HL-60 (cell line): ENCODE data around the gene JRKL.

Experiments used
- DNase-seq, 2 experiments: peaks; one replicate each; pipeline ENCODE4 v3.0.0-alpha.2; 2010 to 2020; ENCODE audit warnings: low read depth in 1 of 2, low spot score in 1 of 2
- H3K27ac ChIP-seq: fragments of 250-450 bp; sonication (Bioruptor Pico); replicated peaks from 2 replicates; pipeline ENCODE4 v1.5.1; 2020; ENCODE audit warnings: mild to moderate bottlenecking, moderate library complexity
- H3K27me3 ChIP-seq: fragments of 250-450 bp; sonication (Bioruptor Pico); 2 replicates; pipeline ENCODE4 v1.5.1; 2021; ENCODE audit warnings: mild to moderate bottlenecking, moderate library complexity; ENCODE audit not compliant: insufficient read depth, poor library complexity, severe bottlenecking
- H3K4me3 ChIP-seq: replicated peaks from 2 replicates; pipeline ENCODE4 v1.5.1; 2011; ENCODE audit warnings: mild to moderate bottlenecking, control low read depth, low read length; ENCODE audit not compliant: insufficient read depth
- CTCF ChIP-seq: IDR thresholded peaks from one replicate; pipeline ENCODE4 v1.5.1; 2011; ENCODE audit warnings: low read length, control low read depth, inconsistent platforms; ENCODE audit not compliant: insufficient read depth
- GABPA ChIP-seq: IDR thresholded peaks from 2 replicates; pipeline ENCODE4 v1.6.1; 2012; ENCODE audit warnings: low read depth
- POLR2AphosphoS5 ChIP-seq: IDR thresholded peaks from 2 replicates; pipeline ENCODE4 v1.6.1; 2012; ENCODE audit warnings: low read depth
- REST ChIP-seq: IDR thresholded peaks from 2 replicates; pipeline ENCODE4 v1.6.1; 2012; ENCODE audit warnings: low read depth; ENCODE audit not compliant: insufficient replicate concordance
- SPI1 ChIP-seq: IDR thresholded peaks from 2 replicates; pipeline ENCODE4 v1.6.1; 2012; ENCODE audit warnings: low read depth, mild to moderate bottlenecking, borderline replicate concordance

Gene JRKL

GRCh38 chr11:96342014-96342960, 47.5 kb upstream of the JRKL start:
- TF ChIP-seq GABPA, result no peak
- no peak for TF ChIP-seq CTCF
- no peak for TF ChIP-seq POLR2AphosphoS5
- no peak for TF ChIP-seq REST
- no peak for TF ChIP-seq SPI1
- Histone ChIP-seq H3K4me3 (peak overlapping the region; percentile 52), H3K27me3 (no peaks in the 10 kb centered on the region), H3K27ac (no peak overlapping the region)
- no peak for DNase-seq

GRCh38 chr11:96342961-96343711, 46.7 kb upstream of the JRKL start, which contains the start of gene MAML2:
TSS of gene MAML2 (minus strand) at chr11:96343195. CDS start at chr11:96341895, 1,300 bp downstream.
- TF ChIP-seq GABPA (no peak), CTCF (peak; percentile 92)
- Histone ChIP-seq H3K27ac (no peak within 1 kb of the TSS), H3K4me3 (peak within 1 kb of the TSS; percentile 52), H3K27me3 (no peaks in the 10 kb centered on the region)
- DNase-seq, result peak; percentile 62 to 91

- Histone ChIP-seq H3K27me3 (no peaks in the 10 kb centered on the region), H3K4me3 (no peak overlapping the region), H3K27ac (no peak overlapping the region)
- no peak for TF ChIP-seq CTCF
- no peak for TF ChIP-seq POLR2AphosphoS5
- no peak for TF ChIP-seq REST
- no peak for TF ChIP-seq GABPA
- TF ChIP-seq SPI1, result no peak
- no peak for DNase-seq
Measured at GRCh38 chr11:96356848-96357247, 33.0 kb upstream of the JRKL start.
